Amniotic stem cell (primary cell): ENCODE data around the gene SLC25A14.
A peak's percentile ranks its signal among the peaks of the same experiment; 100 is the strongest.

Experiments used
- DNase-seq: peaks from one replicate; lab custom pipeline; 2025; lab: John Stamatoyannopoulos, UW

The SLC25A14 gene

GRCh38 chrX:130378024-130378669 is 38.4 kb downstream of the SLC25A14 start:
- no peak for DNase-seq

- DNase-seq = no peak
Observed at GRCh38 chrX:130385520-130385919, 45.8 kb downstream of the SLC25A14 start, which contains the start of gene GPR119. Gene GPR119, minus strand, starts transcription at chrX:130385674. Its CDS starts 227 bp downstream, at chrX:130385447.

- DNase-seq = no peak
Observed at GRCh38 chrX:130386408-130386808, 46.7 kb downstream of the SLC25A14 start.

DNA sequence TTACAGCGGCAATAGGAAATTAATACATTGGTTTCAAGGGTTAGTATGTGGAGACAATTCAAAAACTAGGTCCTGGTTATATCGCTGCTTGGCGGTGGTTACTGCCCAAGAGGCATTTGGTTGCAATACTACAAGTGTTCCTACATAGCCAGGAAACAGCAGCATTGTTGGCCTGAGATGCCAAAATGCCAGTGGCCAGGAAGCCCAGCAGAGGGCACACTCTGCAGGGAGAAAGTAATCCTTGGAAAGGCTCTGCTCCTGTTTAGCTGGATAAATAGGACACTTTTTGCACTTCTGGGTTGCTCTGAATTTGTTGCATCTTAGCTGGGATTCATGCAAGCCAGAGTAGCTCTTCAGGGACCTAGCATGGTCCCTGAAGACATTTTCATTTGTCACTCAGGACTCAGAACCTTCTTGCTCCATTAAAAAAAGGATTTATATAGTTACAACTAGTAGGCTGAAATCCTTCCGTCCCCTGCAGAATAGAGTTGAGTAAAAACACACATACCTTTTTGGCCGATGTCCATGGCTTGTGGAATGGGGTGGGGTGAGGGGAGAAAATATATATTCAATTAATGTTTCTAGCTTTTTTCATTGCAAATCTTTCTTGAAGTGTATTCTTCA is 53.8 kb downstream of the SLC25A14 start:
- peak; percentile 5 for DNase-seq

- no peak for DNase-seq
Observed at GRCh38 chrX:130395341-130395740, 55.6 kb downstream of the SLC25A14 start.

DNA sequence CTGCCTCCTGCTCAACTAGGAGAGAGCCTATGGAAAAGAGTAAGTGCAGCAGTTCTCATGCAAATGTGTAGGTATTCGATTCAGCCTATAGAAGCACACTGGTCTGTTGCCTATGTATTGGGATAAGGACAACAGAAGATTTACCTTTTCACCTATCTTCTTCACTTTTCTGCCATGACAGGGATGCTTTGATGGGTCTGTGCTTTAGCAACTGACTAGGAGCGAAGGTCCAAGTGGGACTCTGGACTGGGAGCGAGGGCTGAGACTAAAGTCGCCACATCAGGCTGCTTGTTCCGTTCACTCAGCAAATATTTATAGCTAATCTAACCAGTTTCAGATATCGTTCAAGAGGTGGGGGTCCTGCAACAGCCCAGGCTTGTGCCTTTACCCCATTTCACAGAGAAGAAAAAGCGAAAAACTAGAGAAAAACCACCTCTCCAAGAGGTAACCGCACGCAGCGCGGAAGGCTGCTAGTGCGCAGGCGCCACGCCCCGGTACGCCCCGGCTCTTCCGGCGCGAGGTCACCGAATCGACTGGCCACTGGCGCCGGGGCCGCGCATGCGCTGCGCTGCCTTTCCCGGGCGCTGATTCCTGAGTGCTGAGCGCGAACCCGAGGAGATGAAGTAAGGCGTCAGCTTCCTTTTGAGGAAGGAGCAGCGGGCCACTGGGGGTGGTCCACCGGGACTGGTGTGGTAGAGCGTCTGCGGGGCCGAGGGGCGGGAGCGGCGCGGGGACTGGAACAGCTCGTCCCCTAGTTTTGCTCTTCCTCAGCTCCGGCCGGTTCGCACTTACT is 61.9 kb downstream of the SLC25A14 start, which contains the start of gene RBMX2:
RBMX2 (plus strand) TSS at position 573 of the 793 bp plus-strand sequence; CDS start at position 619, 46 bp downstream.
- DNase-seq = peak; percentile 2

- DNase-seq = no peak
Observed at GRCh38 chrX:130402208-130402684, 62.5 kb downstream of the SLC25A14 start.

- DNase-seq = no peak
Observed at GRCh38 chrX:130413415-130413814, 73.7 kb downstream of the SLC25A14 start.

DNA sequence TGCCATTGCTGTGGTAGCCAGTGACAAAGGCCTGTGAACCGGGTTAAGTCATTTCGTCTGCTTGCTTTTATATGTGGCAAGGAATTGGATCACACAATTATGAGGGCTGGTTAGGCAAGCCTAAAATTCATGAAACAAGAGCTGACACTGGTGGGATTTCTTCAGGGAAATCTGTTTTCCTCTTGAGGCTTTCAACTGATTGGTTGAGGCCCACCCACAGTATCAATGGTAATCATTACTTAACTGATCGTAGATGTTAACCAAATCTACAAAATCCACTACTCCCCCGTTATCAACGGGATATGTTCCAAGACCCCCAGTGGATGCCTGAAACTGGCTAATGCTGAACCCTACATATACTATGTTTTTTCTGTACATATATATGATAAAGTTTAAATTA is 75.1 kb downstream of the SLC25A14 start:
- DNase-seq = no peak

- DNase-seq = no peak
Observed at GRCh38 chrX:130415201-130415600, 75.5 kb downstream of the SLC25A14 start.

DNA sequence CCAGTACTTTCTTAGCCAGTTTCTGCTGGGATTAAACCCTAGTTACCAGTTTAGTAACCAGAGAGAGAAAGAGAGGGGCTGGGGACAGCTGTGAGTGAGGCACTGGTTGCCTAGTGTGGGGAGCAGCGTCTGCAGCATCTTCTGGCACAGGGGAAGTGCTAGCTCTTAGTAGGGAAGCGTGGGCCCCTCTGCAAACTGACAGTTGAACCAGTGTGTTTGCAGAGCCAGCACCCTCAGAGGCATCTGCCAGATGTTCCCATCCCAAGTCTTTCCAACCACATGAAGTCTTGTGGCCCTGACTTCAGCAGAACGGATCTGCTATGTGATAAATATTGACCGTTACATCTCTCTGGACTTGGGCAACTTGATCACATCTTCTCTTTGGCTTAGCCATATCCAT is 77.1 kb downstream of the SLC25A14 start:
- no peak for DNase-seq

GRCh38 chrX:130418066-130418465 is 78.3 kb downstream of the SLC25A14 start:
- no peak for DNase-seq

DNA sequence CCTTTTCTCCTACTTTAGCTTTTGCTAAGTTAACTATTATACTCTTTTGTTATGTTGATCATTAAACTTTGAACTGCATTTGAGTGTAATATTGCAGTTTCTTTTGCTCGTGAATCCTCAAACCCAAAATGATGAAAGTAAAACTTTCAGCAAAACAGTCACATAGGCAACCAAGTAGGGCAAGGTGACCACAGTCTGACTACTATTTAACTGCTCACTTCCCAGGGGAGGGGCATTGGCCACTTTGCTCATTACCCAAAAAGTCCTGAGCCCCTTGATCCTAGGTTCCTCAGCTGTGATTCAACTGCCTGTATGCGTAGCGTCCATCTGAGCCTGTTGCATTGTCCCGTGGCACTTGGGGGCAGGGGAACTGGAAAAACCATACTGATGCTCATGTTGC is 79.0 kb downstream of the SLC25A14 start:
- DNase-seq = no peak

- no peak for DNase-seq
Observed at GRCh38 chrX:130419263-130419662, 79.5 kb downstream of the SLC25A14 start.
